HepG2 (cell line): Measurements from ENCODE around the gene SOX12. TPM values are rescaled to one million over a fixed set of nuclear protein-coding genes. Genes with fewer than 3 reads are reported as not detected.

Experiments used
- ARID4A ChIP-seq: sonication (generic); formaldehyde crosslinking; IDR thresholded peaks from 2 replicates; pipeline ENCODE4 v1.5.0; 2020; ENCODE audit warnings: mild to moderate bottlenecking, missing genetic modification reagents, borderline replicate concordance
- BRCA1 ChIP-seq: sonication (generic); formaldehyde crosslinking; IDR thresholded peaks from 2 replicates; pipeline ENCODE4 v1.4.0; 2020; ENCODE audit warnings: missing genetic modification reagents
- E2F1 ChIP-seq: sonication (generic); formaldehyde crosslinking; IDR thresholded peaks from 2 replicates; pipeline ENCODE4 v1.5.0; 2020; ENCODE audit warnings: missing genetic modification reagents
- EZH2 ChIP-seq: conservative IDR thresholded peaks from 2 replicates; pipeline ENCODE4 v1.6.1; 2012; ENCODE audit warnings: mild to moderate bottlenecking, low read depth, low read length, moderate library complexity
- HES4 ChIP-seq: sonication (generic); formaldehyde crosslinking; IDR thresholded peaks from 2 replicates; pipeline ENCODE4 v1.9.0; 2021; ENCODE audit warnings: mild to moderate bottlenecking, missing genetic modification reagents, borderline replicate concordance
- HNRNPK ChIP-seq: fragments of 200-400 bp; formaldehyde crosslinking; IDR thresholded peaks from 2 replicates; pipeline ENCODE4 v1.6.1; 2018; ENCODE audit warnings: low read length, low read depth, moderate library complexity, mild to moderate bottlenecking; ENCODE audit not compliant: poor library complexity, severe bottlenecking
- MTF2 ChIP-seq: sonication (generic); formaldehyde crosslinking; IDR thresholded peaks from 2 replicates; pipeline ENCODE4 v1.5.0; 2020; ENCODE audit warnings: missing genetic modification reagents, borderline replicate concordance
- PATZ1 ChIP-seq: sonication (generic); formaldehyde crosslinking; IDR thresholded peaks from 2 replicates; pipeline ENCODE4 v1.4.0; 2020; ENCODE audit warnings: missing genetic modification reagents
- PRPF4 ChIP-seq: fragments of 200-400 bp; formaldehyde crosslinking; IDR thresholded peaks from 2 replicates; pipeline ENCODE4 v1.6.1; 2016; ENCODE audit warnings: low read length, low read depth; ENCODE audit not compliant: poor library complexity, severe bottlenecking
- RAD51 ChIP-seq: fragments of 450-650 bp; IDR thresholded peaks from 2 replicates; pipeline ENCODE4 v1.6.1; 2016; ENCODE audit warnings: borderline replicate concordance
- RARA ChIP-seq: IDR thresholded peaks from 2 replicates; pipeline ENCODE4 v1.6.1; 2016; ENCODE audit warnings: missing genetic modification reagents, missing compliant biosample characterization
- RCOR2 ChIP-seq: IDR thresholded peaks from 2 replicates; pipeline ENCODE4 v1.6.1; 2016; ENCODE audit warnings: missing biosample characterization, missing genetic modification reagents
- U2AF2 ChIP-seq: fragments of 200-400 bp; formaldehyde crosslinking; IDR thresholded peaks from 2 replicates; pipeline ENCODE4 v1.6.1; 2017; ENCODE audit warnings: low read depth, mild to moderate bottlenecking, low read length
- ZBTB1 ChIP-seq: sonication (generic); formaldehyde crosslinking; IDR thresholded peaks from 2 replicates; pipeline ENCODE4 v1.4.0; 2020; ENCODE audit warnings: missing genetic modification reagents, borderline replicate concordance
- ZBTB46 ChIP-seq: sonication (generic); formaldehyde crosslinking; IDR thresholded peaks from 2 replicates; pipeline ENCODE4 v1.4.0; 2020; ENCODE audit warnings: mild to moderate bottlenecking, missing genetic modification reagents, borderline replicate concordance
- ZNF124 ChIP-seq: sonication (generic); formaldehyde crosslinking; IDR thresholded peaks from 2 replicates; pipeline ENCODE4 v1.4.0; 2020; ENCODE audit warnings: missing genetic modification reagents
- ZNF414 ChIP-seq: sonication (generic); formaldehyde crosslinking; IDR thresholded peaks from 2 replicates; pipeline ENCODE4 v1.5.0; 2020; ENCODE audit warnings: missing genetic modification reagents
- ZNF761 ChIP-seq: sonication (generic); formaldehyde crosslinking; conservative IDR thresholded peaks from 2 replicates; pipeline ENCODE4 v1.4.0; 2020; ENCODE audit warnings: mild to moderate bottlenecking, missing genetic modification reagents
- polyA plus RNA-seq, 8 experiments: library from polyadenylated mRNA; depleted of rRNA in 3 of 8; stranded (reverse) in 7 of 8; unstranded in 1 of 8; fragments of >200 nt; fragmentation: Illumina TruSeq in 4 of 8; extraction: Trizol in 4 of 8; gene quantifications; 2 replicates each; pipeline versions ENCODE4 v1.2.1 to v1.2.3, GENCODE V29; 2011 to 2016; ENCODE audit warnings: low read depth in 4 of 8, missing spikeins in 1 of 8, mixed read lengths in 1 of 8; ENCODE audit not compliant: insufficient read depth in 1 of 8
- total RNA-seq, 5 experiments: library from RNA; depleted of rRNA; stranded (reverse); fragments of >200 nt; fragmentation: Illumina TruSeq; extraction: Trizol; gene quantifications; 2 replicates each; pipeline ENCODE4 v1.2.3, GENCODE V29; 2016; ENCODE audit warnings: low read depth in 1 of 5

Gene SOX12
- total and polyA plus RNA-seq, 2 of the 13 experiments (the other 11 are each of a cell fraction or from before 2014, with no cell fraction given) = 10.0 to 18.7 TPM

- peak; percentile 30; the same call in 1 of the 2 replicates for TF ChIP-seq ZNF124 (CRISPR knock-in tag)
- no peak; the same call in 1 of the 2 replicates for TF ChIP-seq ZNF414 (CRISPR knock-in tag)
- peak; percentile 45 for TF ChIP-seq RARA (CRISPR knock-in tag)
- peak; percentile 22; the same call in 1 of the 2 replicates for TF ChIP-seq RCOR2 (CRISPR knock-in tag)
- peak; percentile 50; the same call in 1 of the 2 replicates for TF ChIP-seq MTF2 (CRISPR knock-in tag)
- no peak for TF ChIP-seq ZBTB1 (CRISPR knock-in tag)
- no peak for TF ChIP-seq E2F1 (CRISPR knock-in tag)
- TF ChIP-seq ARID4A (CRISPR knock-in tag) = peak; percentile 79
- TF ChIP-seq PATZ1 (CRISPR knock-in tag) = peak; percentile 78
- no peak for TF ChIP-seq RAD51
- TF ChIP-seq HES4 (CRISPR knock-in tag) = 0 out of 2 replicates have a peak, but pooled peaks have one; percentile 38
- peak; percentile 81; the same call in 1 of the 2 replicates for TF ChIP-seq ZBTB46 (CRISPR knock-in tag)
- no peak for TF ChIP-seq U2AF2
- TF ChIP-seq ZNF761 = 0 out of 2 replicates have a peak, but pooled peaks have one; percentile 40
- TF ChIP-seq EZH2 = no peak
- no peak for TF ChIP-seq BRCA1 (CRISPR knock-in tag)
- no peak for TF ChIP-seq HNRNPK
- TF ChIP-seq PRPF4 = no peak
These were observed 27.2 kb upstream of the SOX12 start (continued) for GRCh38 chr20:297925-298775.
